GM11168 (cell line): ENCODE measurements around the gene PROS1.

Experiments
- in situ Hi-C: fragments of 300-500 bp; cut with MboI; formaldehyde crosslinking; loops from one replicate; pipeline ENCODE4 v1.12.0; 2022; ENCODE audit warnings: low sequenced_read_pairs; ENCODE audit not compliant: unreplicated experiment

Gene PROS1

GRCh38 chr3:93973131-93974126 lies at the start of gene PROS1:
TSS of gene PROS1 (minus strand) at chr3:93973896. CDS start at chr3:93973749, 147 bp downstream.
- in situ Hi-C loops, result no loop called here

- in situ Hi-C loops, result no loop called here
These were observed 46.6 kb upstream of the PROS1 start for GRCh38 chr3:94020293-94020692.

GRCh38 chr3:94019659-94020058 lies 46.0 kb upstream of the PROS1 start:
- in situ Hi-C loops, result no loop called here

- in situ Hi-C loops, result no loop called here
These were observed 41.3 kb upstream of the PROS1 start for GRCh38 chr3:94015025-94015424.

GRCh38 chr3:94012185-94012584 lies 38.5 kb upstream of the PROS1 start:
- in situ Hi-C loops, result no loop called here

GRCh38 chr3:94011233-94011711 lies 37.6 kb upstream of the PROS1 start:
- in situ Hi-C loops, result no loop called here

GRCh38 chr3:94009608-94010007 lies 35.9 kb upstream of the PROS1 start:
- in situ Hi-C loops, result no loop called here

- in situ Hi-C loops, result no loop called here
These were observed 34.6 kb upstream of the PROS1 start for GRCh38 chr3:94008253-94008652.

- in situ Hi-C loops, result no loop called here
These were observed 30.7 kb upstream of the PROS1 start for GRCh38 chr3:94004301-94004910.

- in situ Hi-C loops, result no loop called here
These were observed 28.3 kb upstream of the PROS1 start for GRCh38 chr3:94001827-94002495.

- in situ Hi-C loops, result no loop called here
These were observed 27.5 kb upstream of the PROS1 start for GRCh38 chr3:94001191-94001590.

GRCh38 chr3:93994056-93994455 lies 20.4 kb upstream of the PROS1 start:
- in situ Hi-C loops, result no loop called here

- in situ Hi-C loops, result no loop called here
These were observed 18.5 kb upstream of the PROS1 start for GRCh38 chr3:93992207-93992606.

GRCh38 chr3:93991631-93992030 lies 17.9 kb upstream of the PROS1 start:
- in situ Hi-C loops, result no loop called here

GRCh38 chr3:93989241-93989640 lies 15.5 kb upstream of the PROS1 start:
- in situ Hi-C loops, result no loop called here

GRCh38 chr3:93988764-93989163 lies 15.1 kb upstream of the PROS1 start:
- in situ Hi-C loops, result no loop called here

- in situ Hi-C loops, result no loop called here
These were observed 14.6 kb upstream of the PROS1 start for GRCh38 chr3:93988283-93988682.

- in situ Hi-C loops, result no loop called here
These were observed 10.9 kb upstream of the PROS1 start for GRCh38 chr3:93984618-93985017.

- in situ Hi-C loops, result no loop called here
These were observed 9.7 kb upstream of the PROS1 start for GRCh38 chr3:93983408-93983807.

GRCh38 chr3:93981649-93982048 lies 8.0 kb upstream of the PROS1 start:
- in situ Hi-C loops, result no loop called here
